Measurements from ENCODE around the gene GAK.

The GAK gene

GRCh38 chr4:851701-852430, 80.2 kb downstream of the GAK start:
- DNase-seq (ENCODE audit: low read depth in 2 of 2), result no peak

- no peak for DNase-seq (ENCODE audit: low read depth in 2 of 2)
These were observed 81.7 kb downstream of the GAK start for GRCh38 chr4:850323-850945.

GRCh38 chr4:849478-850175, 82.5 kb downstream of the GAK start:
- no peak for DNase-seq (ENCODE audit: low read depth in 2 of 2)

GRCh38 chr4:848803-849477, 83.2 kb downstream of the GAK start:
- no peak for DNase-seq (ENCODE audit: low read depth in 2 of 2)

- DNase-seq (ENCODE audit: low read depth in 2 of 2), result no peak
These were observed 83.8 kb downstream of the GAK start for GRCh38 chr4:848307-848691.

GRCh38 chr4:845836-846251, 86.3 kb downstream of the GAK start:
- DNase-seq (ENCODE audit: low read depth in 2 of 2), result no peak

- DNase-seq (ENCODE audit: low read depth in 2 of 2), result no peak
These were observed 86.8 kb downstream of the GAK start for GRCh38 chr4:845233-845835.

GRCh38 chr4:844752-845232, 87.3 kb downstream of the GAK start:
- no peak for DNase-seq (ENCODE audit: low read depth in 2 of 2)

- no peak for DNase-seq (ENCODE audit: low read depth in 2 of 2)
These were observed 92.3 kb downstream of the GAK start for GRCh38 chr4:839675-840443.

- DNase-seq (ENCODE audit: low read depth in 2 of 2), result no peak
These were observed 94.3 kb downstream of the GAK start for GRCh38 chr4:837772-838171.

- DNase-seq (ENCODE audit: low read depth in 2 of 2), result no peak
These were observed 95.3 kb downstream of the GAK start for GRCh38 chr4:836750-837301.

GRCh38 chr4:836003-836511, 96.1 kb downstream of the GAK start:
- no peak for DNase-seq (ENCODE audit: low read depth in 2 of 2)

- no peak for DNase-seq (ENCODE audit: low read depth in 2 of 2)
These were observed 96.7 kb downstream of the GAK start for GRCh38 chr4:835148-836002.

GRCh38 chr4:834368-835147, 97.6 kb downstream of the GAK start:
- DNase-seq (ENCODE audit: low read depth in 2 of 2), result no peak

- DNase-seq (ENCODE audit: low read depth in 2 of 2), result no peak
These were observed 98.3 kb downstream of the GAK start for GRCh38 chr4:833731-834367.

- no peak for DNase-seq (ENCODE audit: low read depth in 2 of 2)
These were observed 99.0 kb downstream of the GAK start for GRCh38 chr4:833156-833555.

GRCh38 chr4:832536-832935, 99.6 kb downstream of the GAK start:
- DNase-seq (ENCODE audit: low read depth in 2 of 2), result no peak

- no peak for DNase-seq (ENCODE audit: low read depth in 2 of 2)
These were observed 100.0 kb downstream of the GAK start for GRCh38 chr4:832108-832507.

GRCh38 chr4:831483-831805, 100.7 kb downstream of the GAK start:
- DNase-seq (ENCODE audit: low read depth in 2 of 2), result no peak

All from stimulated activated CD8-positive, alpha-beta memory T cell treated with anti-CD3 and anti-CD28 coated beads, Interleukin-2, amount 100 ng/mL, for 1 hour (primary cell).